Hepatocyte (in vitro differentiated cells): ENCODE results near the gene CACNA1C. TPM values are rescaled to one million over a fixed set of nuclear protein-coding genes. Genes with fewer than 3 reads are reported as not detected.

ENCODE experiments used
- DNase-seq: peaks from one replicate; pipeline ENCODE4 v3.0.0-alpha.2; 2016; ENCODE audit warnings: low spot score
- H2AFZ ChIP-seq: fragments of 200-600 bp; sonication (generic); 2 replicates; pipeline ENCODE4 v1.6.0; 2016; ENCODE audit warnings: antibody characterized with exemption, mild to moderate bottlenecking
- H3K27ac ChIP-seq: fragments of 200-600 bp; sonication (generic); 2 replicates; pipeline ENCODE4 v1.5.1; 2016; ENCODE audit warnings: mild to moderate bottlenecking
- H3K27me3 ChIP-seq: fragments of 200-600 bp; sonication (generic); 2 replicates; pipeline ENCODE4 v1.6.1; 2016
- H3K36me3 ChIP-seq: fragments of 200-600 bp; sonication (generic); replicated peaks from 2 replicates; pipeline ENCODE4 v1.5.1; 2016; ENCODE audit warnings: low read depth; ENCODE audit not compliant: insufficient read depth
- H3K4me1 ChIP-seq: fragments of 200-600 bp; sonication (generic); 2 replicates; pipeline ENCODE4 v1.5.1; 2016; ENCODE audit warnings: mild to moderate bottlenecking, moderate library complexity; ENCODE audit not compliant: insufficient read depth
- H3K4me2 ChIP-seq: fragments of 200-600 bp; sonication (generic); 2 replicates; pipeline ENCODE4 v1.6.0; 2016
- H3K4me3 ChIP-seq: fragments of 200-600 bp; sonication (generic); 2 replicates; pipeline ENCODE4 v1.5.1; 2016; ENCODE audit warnings: mild to moderate bottlenecking
- H3K79me2 ChIP-seq: fragments of 200-600 bp; sonication (generic); 2 replicates; pipeline ENCODE4 v1.6.0; 2017; ENCODE audit warnings: mild to moderate bottlenecking
- H3K9me2 ChIP-seq: fragments of 200-600 bp; sonication (generic); replicated peaks from 2 replicates; pipeline ENCODE4 v1.6.0; 2017; ENCODE audit warnings: mild to moderate bottlenecking; ENCODE audit not compliant: insufficient read depth
- H3K9me3 ChIP-seq: fragments of 200-600 bp; sonication (generic); 2 replicates; pipeline ENCODE4 v1.5.1; 2016; ENCODE audit warnings: low read depth, mild to moderate bottlenecking
- H4K20me1 ChIP-seq: fragments of 200-600 bp; sonication (generic); 2 replicates; pipeline ENCODE4 v1.6.0; 2016; ENCODE audit warnings: mild to moderate bottlenecking; ENCODE audit not compliant: insufficient read depth, poor library complexity, severe bottlenecking
- EZH2 ChIP-seq: fragments of 200-600 bp; sonication (generic); IDR thresholded peaks from 2 replicates; pipeline ENCODE4 v1.6.1; 2016; ENCODE audit warnings: antibody characterized with exemption, mild to moderate bottlenecking, borderline replicate concordance
- EZH2phosphoT487 ChIP-seq: fragments of 200-600 bp; sonication (generic); IDR thresholded peaks from one replicate; pipeline ENCODE4 v1.6.1; 2018; ENCODE audit warnings: antibody characterized with exemption, mild to moderate bottlenecking, low read depth, moderate library complexity; ENCODE audit not compliant: unreplicated experiment, severe bottlenecking
- WGBS: methylation state at CpG from one replicate; pipeline ENCODE4 v1.1.6; 2016; ENCODE audit warnings: low lambda C conversion rate; ENCODE audit errors: missing lambda C conversion rate; 5-methylcytosine and 5-hydroxymethylcytosine counted together
- polyA plus RNA-seq: library from polyadenylated mRNA; unstranded; fragments of >200 nt; fragmentation: Nextera tagmentation; extraction: Ambion mirVana; gene quantifications from 2 replicates; pipeline ENCODE4 v1.2.1, GENCODE V29; 2016
- total RNA-seq: library from RNA; depleted of rRNA; stranded (reverse); fragments of >200 nt; gene quantifications from 2 replicates; pipeline ENCODE4 v1.2.3, GENCODE V29; 2014
- TF ChIP-seq, protein P1 (sequence below): fragments of 200-600 bp; sonication (generic); IDR thresholded peaks from 2 replicates; pipeline ENCODE4 v1.5.1; 2016; ENCODE audit warnings: antibody characterized with exemption, mild to moderate bottlenecking; ENCODE audit not compliant: poor library complexity

CACNA1C gene
- total and polyA plus RNA-seq, 2 experiments from 2014 or later, result 3.2 to 4.0 TPM

DNA sequence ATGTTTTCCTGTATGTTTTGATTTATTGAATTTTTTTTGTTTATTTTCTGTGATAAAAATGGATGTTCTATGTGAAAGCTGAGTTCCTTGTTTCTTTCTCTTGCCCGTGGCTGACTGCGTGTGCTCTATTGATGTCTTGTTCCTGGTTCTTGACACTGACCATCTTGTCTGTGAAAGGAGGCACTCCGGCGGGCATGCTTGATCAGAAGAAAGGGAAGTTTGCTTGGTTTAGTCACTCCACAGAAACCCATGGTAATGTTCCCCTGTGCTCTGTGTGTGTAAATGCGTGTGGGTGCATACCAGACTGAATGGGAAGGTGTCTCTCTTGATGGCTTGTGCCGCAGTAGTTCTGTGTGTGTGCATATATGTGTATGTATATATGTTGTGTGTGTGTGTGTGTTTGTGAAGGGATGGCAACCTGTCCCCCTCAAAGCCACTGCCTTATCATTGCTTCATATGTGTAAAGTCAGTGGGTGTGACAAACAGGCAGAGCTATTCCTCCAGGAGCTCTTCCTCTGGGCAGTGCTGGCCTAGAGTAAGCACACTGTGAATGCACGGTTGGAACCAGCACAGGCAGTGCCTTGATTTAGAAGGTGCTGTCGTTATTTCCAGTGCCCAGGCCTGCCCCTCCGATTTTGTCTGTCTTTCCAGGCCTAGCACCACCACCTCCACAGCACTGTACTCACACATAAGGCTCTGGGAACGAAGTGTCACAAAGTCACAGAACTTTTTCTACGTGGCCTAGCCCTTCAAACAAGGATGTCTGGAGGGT lies 494.7 kb downstream of the CACNA1C start:
- H3K79me2 ChIP-seq, result no peaks in the 10 kb centered on the region
- no peaks in the 10 kb centered on the region for H3K9me2 ChIP-seq
- TF ChIP-seq EZH2 (no peak), EZH2phosphoT487 (no peak)
- TF ChIP-seq, protein P1, sequence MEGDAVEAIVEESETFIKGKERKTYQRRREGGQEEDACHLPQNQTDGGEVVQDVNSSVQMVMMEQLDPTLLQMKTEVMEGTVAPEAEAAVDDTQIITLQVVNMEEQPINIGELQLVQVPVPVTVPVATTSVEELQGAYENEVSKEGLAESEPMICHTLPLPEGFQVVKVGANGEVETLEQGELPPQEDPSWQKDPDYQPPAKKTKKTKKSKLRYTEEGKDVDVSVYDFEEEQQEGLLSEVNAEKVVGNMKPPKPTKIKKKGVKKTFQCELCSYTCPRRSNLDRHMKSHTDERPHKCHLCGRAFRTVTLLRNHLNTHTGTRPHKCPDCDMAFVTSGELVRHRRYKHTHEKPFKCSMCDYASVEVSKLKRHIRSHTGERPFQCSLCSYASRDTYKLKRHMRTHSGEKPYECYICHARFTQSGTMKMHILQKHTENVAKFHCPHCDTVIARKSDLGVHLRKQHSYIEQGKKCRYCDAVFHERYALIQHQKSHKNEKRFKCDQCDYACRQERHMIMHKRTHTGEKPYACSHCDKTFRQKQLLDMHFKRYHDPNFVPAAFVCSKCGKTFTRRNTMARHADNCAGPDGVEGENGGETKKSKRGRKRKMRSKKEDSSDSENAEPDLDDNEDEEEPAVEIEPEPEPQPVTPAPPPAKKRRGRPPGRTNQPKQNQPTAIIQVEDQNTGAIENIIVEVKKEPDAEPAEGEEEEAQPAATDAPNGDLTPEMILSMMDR, result no peak
- no peaks in the 10 kb centered on the region for H3K36me3 ChIP-seq
- no peak overlapping the region for H3K4me2 ChIP-seq
- no peaks in the 10 kb centered on the region for H3K4me1 ChIP-seq
- H2AFZ ChIP-seq, result no peak overlapping the region
- H4K20me1 ChIP-seq, result no peaks in the 10 kb centered on the region
- no peak overlapping the region for H3K4me3 ChIP-seq
- 92% methylated on average over 11 of the region's 11 CpGs for WGBS
- no peak overlapping the region for H3K27ac ChIP-seq
- no peak for DNase-seq
- H3K9me3 ChIP-seq, result no peaks in the 10 kb centered on the region
- peaks cover 8% of the 10 kb centered on the region for H3K27me3 ChIP-seq

GRCh38 chr12:2548081-2548480 lies 495.3 kb downstream of the CACNA1C start:
- no peaks in the 10 kb centered on the region for H3K9me2 ChIP-seq
- TF ChIP-seq, protein P1, result no peak
- no peak for TF ChIP-seq EZH2
- TF ChIP-seq EZH2phosphoT487, result no peak
- no peak overlapping the region for H3K4me3 ChIP-seq
- peaks cover 4% of the 10 kb centered on the region for H3K27me3 ChIP-seq
- no peaks in the 10 kb centered on the region for H3K79me2 ChIP-seq
- no peak for DNase-seq
- H3K4me2 ChIP-seq, result no peak overlapping the region
- no peak overlapping the region for H3K27ac ChIP-seq
- H3K4me1 ChIP-seq, result no peaks in the 10 kb centered on the region
- no peaks in the 10 kb centered on the region for H3K9me3 ChIP-seq
- WGBS, result 93% methylated on average over 2 of the region's 2 CpGs
- H3K36me3 ChIP-seq, result no peaks in the 10 kb centered on the region
- H4K20me1 ChIP-seq, result no peaks in the 10 kb centered on the region
- no peak overlapping the region for H2AFZ ChIP-seq

GRCh38 chr12:2550561-2551411 lies 498.0 kb downstream of the CACNA1C start:
- H3K4me1 ChIP-seq, result no peaks in the 10 kb centered on the region
- no peaks in the 10 kb centered on the region for H3K36me3 ChIP-seq
- DNase-seq, result peak; percentile 64
- H3K9me2 ChIP-seq, result no peaks in the 10 kb centered on the region
- no peak overlapping the region for H3K27ac ChIP-seq
- H4K20me1 ChIP-seq, result no peaks in the 10 kb centered on the region
- H3K4me3 ChIP-seq, result no peak overlapping the region
- no peaks in the 10 kb centered on the region for H3K79me2 ChIP-seq
- H2AFZ ChIP-seq, result no peak overlapping the region
- H3K27me3 ChIP-seq, result no peaks in the 10 kb centered on the region
- 65% methylated on average over 17 of the region's 17 CpGs for WGBS
- no peak overlapping the region for H3K4me2 ChIP-seq
- TF ChIP-seq, protein P1, result no peak
- no peak for TF ChIP-seq EZH2phosphoT487
- TF ChIP-seq EZH2, result no peak
- no peaks in the 10 kb centered on the region for H3K9me3 ChIP-seq
